ENCODE results near the gene CLHC1. TPM values are rescaled to one million over a fixed set of nuclear protein-coding genes. Genes with fewer than 3 reads are reported as not detected.
"Not testable (repeated sequence)": the region's sequence is repeated elsewhere in the genome, so short reads cannot be mapped to it uniquely, and the experiment has no call there.

CLHC1 gene
- total RNA-seq, 1 experiment from 2014 or later = 16.2 TPM

DNA sequence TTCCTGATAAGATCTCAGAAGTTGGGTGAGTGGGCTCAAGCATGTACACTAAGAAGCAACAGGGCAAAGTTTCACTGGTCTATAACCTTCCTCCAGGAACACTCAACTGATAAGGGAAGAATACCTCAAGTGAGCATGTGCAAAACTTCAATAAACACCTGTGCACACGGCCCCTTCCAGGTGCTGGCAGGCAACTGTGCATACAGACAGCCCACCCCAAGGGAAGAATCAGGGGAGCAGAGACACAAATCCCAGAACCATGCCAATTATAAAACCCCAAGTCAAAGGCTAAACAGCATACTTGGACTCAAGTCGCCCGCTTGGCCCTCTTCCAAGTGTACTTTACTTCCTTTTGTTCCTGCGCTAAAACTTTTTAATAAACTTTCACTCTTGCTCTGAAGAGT is 96.0 kb downstream of the CLHC1 start:
- DNase-seq (ENCODE audit: low spot score) = no peak

DNA sequence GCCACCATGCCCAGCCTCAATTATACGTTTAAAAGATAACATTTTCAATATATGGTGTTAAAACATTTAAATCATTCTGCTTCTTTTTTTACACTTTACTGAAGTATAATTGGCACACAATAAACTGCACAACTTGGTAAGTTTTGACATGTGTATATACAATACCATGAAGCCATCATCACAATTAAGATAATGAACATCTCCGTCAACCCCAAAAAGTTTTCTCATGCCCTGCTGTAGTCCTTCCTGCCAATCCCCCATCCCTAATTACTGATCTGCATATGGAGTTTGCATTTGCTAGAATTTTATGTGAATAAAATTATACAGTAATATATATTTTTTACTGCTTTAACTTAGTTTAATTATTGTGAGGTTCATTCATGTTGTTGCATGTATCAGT is 96.6 kb downstream of the CLHC1 start:
- no peak for DNase-seq (ENCODE audit: low spot score)

DNA sequence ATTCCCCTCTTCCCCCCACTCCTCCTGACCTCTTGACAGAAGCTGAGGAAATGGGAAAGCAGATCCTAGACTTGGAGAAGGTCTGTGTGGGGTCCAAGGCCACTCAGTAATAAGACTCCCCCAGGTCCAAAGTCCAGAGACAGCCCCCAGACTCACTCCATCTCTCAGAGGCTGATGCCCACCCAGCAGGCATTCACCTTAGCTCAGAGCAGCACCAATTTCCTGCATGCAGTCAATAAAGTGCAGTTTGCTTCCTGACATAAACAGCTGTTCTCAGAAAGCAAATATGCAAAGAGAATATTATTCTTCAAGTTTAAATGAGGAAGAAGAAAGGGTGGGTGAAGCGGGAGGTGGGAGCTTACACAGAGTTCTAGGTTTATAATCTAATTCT is 97.8 kb downstream of the CLHC1 start:
- no peak for DNase-seq (ENCODE audit: low spot score)

DNA sequence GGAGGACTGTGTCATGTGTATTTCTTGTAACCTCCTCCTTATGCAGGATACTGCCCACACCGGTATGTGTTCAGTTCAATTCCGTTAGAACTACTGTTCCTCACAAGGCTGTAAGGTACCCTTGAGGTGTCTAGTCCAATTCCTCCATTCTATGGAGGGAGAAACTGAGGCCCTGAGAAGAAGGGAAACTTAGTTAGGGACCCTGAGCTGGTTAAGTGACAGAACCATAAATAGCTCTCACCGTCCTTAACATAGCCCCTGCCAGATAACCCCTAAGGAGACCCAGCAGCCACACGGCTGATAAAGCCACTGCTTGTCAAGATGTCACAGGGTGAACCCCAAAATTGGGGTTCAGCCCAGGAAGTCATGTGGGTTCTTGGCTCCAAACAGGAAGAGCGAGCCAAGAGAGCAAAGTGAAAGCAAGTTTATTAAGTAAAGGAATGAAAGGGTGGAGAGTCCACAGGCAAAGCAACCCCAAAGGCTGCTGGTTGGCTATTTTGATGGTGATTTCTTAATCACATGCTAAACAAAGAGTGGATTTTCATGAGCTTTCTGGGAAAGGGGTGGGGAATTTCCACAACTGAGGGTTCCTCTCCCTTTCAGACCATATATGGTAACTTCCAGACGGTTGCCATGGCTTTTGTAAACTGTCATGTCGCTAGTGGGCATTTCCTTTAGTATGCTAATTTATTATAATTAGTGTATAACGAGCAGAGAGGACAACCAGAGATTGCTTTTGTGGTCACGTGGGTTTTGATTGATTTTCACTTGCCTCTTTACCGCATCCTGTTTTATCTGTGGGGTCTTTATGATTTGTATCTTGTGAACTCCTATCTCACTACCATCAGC is 98.4 kb downstream of the CLHC1 start:
- peak; percentile 96 for DNase-seq (ENCODE audit: low spot score)

DNA sequence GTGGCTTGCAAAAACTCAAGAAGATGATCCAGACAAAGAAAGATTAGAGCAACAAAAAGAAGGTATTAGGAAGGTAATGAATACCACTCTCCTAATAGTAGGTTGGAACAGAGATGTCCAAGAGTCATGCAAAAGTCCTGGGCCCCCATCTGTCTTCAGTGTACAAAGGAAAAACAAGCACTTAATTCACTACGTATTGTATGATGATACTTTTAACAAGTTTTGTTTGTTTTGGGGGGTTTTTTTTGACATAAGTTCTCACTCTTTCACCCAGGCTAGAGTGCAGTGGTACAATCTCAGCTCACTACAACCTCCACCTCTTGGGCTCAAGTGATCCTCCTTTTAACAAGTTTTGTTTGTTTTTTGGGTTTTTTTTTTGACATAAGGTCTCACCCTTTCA is 101.2 kb downstream of the CLHC1 start:
- no peak for DNase-seq (ENCODE audit: low spot score)

DNA sequence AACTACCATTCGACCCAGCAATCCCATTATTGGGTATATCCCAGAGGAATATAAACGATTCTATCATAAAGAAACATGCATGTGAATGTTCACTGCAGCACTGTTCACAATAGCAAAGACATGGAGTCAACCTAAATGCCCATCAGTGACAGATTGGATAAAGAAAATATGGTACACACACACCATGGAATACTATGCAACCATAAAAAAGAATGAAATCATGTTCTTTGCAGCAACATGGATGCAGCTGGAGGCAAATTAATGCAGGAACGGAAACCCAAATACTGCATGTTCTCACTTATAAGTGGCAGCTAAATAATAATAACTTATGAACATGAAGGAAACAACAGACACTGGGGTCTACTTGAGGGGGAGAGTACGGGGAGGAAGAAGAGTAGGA is 105.5 kb downstream of the CLHC1 start:
- DNase-seq (ENCODE audit: low spot score) = not testable (repeated sequence)

Other genes with a start within 250 kb of the CLHC1 start
- 256 and 361 TPM in 2 replicates for gene RTN4, start 181.8 kb downstream of the CLHC1 start, total RNA-seq (2014; rRNA removed; shearing (Covaris generic))
- 1,013 and 1,849 TPM in 2 replicates for gene RPS27A, start 395 bp upstream of the CLHC1 start, total RNA-seq (2014; rRNA removed; shearing (Covaris generic))
- 48.9 and 63.9 TPM in 2 replicates for gene MTIF2, start 36.9 kb upstream of the CLHC1 start, total RNA-seq (2014; rRNA removed; shearing (Covaris generic))
- 53.8 and 67.9 TPM in 2 replicates for gene CCDC88A, start 187.6 kb upstream of the CLHC1 start, total RNA-seq (2014; rRNA removed; shearing (Covaris generic))

Measured in A172 (cell line).